ENCODE measurements around the gene PDE4D.

Gene PDE4D

DNA sequence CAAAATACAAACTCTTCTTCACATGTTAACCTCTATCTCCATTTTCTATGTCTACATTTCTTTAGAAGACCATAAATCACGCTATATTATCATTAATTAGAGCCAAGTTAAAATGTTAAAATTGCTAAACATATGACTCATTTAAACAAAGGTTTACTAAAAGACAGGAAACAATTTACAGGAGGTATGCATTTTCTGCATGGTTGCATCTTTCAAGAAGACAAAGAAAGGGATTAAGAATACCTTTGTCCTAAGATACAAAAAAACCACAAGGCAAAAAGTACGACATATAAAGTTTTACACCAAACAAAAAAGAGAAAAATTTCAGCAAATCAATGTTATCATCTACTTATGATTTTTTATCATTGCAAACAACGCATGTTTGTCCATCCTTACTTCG is 324.4 kb downstream of the PDE4D start:
- no peak for TF ChIP-seq TCF4 (CRISPR knock-in tag; IDR thresholded peaks at IDR 0.05; ENCODE audit: borderline replicate concordance)
- no peak for ATAC-seq

DNA sequence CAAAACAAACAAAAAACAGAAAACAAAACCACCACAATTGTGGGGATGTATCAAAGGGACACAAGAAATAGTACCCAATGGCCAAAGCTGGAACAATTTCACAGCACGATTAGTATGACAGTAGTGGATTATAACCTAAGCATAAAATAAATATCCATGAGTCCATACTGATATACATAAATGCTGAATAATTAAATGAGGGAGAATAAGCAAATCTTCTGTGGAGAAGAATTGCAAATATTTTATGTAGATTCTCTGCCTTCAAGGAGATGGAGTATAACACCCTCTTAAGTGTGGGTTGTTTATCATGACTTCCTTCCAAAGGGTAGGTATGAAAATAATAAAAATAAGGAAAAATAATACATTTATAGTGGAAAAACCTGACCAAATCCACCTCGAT is 325.4 kb downstream of the PDE4D start:
- no peak for ATAC-seq
- TF ChIP-seq, protein P1, sequence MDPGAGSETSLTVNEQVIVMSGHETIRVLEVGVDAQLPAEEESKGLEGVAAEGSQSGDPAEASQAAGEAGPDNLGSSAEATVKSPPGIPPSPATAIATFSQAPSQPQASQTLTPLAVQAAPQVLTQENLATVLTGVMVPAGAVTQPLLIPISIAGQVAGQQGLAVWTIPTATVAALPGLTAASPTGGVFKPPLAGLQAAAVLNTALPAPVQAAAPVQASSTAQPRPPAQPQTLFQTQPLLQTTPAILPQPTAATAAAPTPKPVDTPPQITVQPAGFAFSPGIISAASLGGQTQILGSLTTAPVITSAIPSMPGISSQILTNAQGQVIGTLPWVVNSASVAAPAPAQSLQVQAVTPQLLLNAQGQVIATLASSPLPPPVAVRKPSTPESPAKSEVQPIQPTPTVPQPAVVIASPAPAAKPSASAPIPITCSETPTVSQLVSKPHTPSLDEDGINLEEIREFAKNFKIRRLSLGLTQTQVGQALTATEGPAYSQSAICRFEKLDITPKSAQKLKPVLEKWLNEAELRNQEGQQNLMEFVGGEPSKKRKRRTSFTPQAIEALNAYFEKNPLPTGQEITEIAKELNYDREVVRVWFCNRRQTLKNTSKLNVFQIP (CRISPR knock-in tag; IDR thresholded peaks at IDR 0.05; ENCODE audit: borderline replicate concordance, low read depth), result no peak
- TF ChIP-seq ZFP3 (CRISPR knock-in tag; IDR thresholded peaks at IDR 0.05), result no peak
- no peak for TF ChIP-seq BACH2 (CRISPR knock-in tag; IDR thresholded peaks at IDR 0.05; ENCODE audit: borderline replicate concordance)
- TF ChIP-seq TOX (CRISPR knock-in tag; IDR thresholded peaks at IDR 0.05; ENCODE audit: borderline replicate concordance), result no peak
- no peak for TF ChIP-seq GLIS3 (CRISPR knock-in tag; IDR thresholded peaks at IDR 0.05)
- TF ChIP-seq OSR1 (CRISPR knock-in tag; IDR thresholded peaks at IDR 0.05), result no peak
- TF ChIP-seq ESRRG (CRISPR knock-in tag; IDR thresholded peaks at IDR 0.05), result no peak
- no peak for TF ChIP-seq SNAI2 (CRISPR knock-in tag; IDR thresholded peaks at IDR 0.05)
- no peak for TF ChIP-seq ZFP30 (CRISPR knock-in tag; IDR thresholded peaks at IDR 0.05)
- no peak for TF ChIP-seq TCF4 (CRISPR knock-in tag; IDR thresholded peaks at IDR 0.05; ENCODE audit: borderline replicate concordance)
- no peak for TF ChIP-seq ISL1 (CRISPR knock-in tag; IDR thresholded peaks at IDR 0.05)
- no peak for TF ChIP-seq ZNF8 (CRISPR knock-in tag; IDR thresholded peaks at IDR 0.05)
- no peak for TF ChIP-seq ZC3H10 (CRISPR knock-in tag; IDR thresholded peaks at IDR 0.05)

DNA sequence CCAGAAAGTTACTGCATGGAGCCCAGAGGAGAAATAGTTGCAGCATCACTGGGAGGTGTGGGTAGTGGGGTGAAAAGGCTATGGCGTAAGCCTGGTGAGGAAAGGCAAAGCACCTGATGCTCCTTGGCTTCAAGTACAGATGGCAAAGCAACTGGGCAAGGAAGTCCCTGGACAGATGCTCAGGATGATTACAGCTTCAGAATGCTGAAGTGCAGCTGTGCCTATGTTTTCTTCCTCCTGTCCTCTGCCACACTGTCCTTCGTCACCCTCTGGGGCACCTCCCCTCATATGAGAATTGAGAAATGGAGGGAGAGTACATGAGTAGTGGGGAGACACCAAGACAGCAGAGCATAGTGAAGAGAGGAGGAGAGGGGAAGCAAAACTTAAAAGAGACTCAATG is 328.0 kb downstream of the PDE4D start:
- no peak for ATAC-seq
- TF ChIP-seq ZNF565 (CRISPR knock-in tag; conservative IDR thresholded peaks at IDR 0.05; ENCODE audit: low read depth) (no peak), ESRRG (CRISPR knock-in tag; IDR thresholded peaks at IDR 0.05) (no peak), TOX (CRISPR knock-in tag; IDR thresholded peaks at IDR 0.05; ENCODE audit: borderline replicate concordance) (no peak)

DNA sequence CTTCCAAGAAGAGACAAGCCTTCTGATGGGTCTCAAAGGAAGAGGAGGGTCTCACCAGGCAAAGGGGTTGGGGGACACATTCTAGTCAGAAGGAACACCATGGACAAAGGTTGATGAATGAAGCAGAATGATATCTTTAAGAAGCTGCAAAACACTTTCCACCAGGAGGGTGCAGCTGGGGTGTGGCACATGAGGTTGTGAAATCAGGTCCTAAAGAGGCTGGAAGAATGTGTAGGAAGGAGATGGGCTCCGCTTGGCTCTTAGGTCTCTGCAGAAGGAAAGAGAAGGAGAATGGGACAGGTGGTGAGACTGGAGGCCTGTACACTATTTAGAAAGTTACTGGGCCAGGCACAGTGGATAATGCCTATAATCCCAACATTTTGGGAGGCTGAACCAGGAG is 328.6 kb downstream of the PDE4D start:
- TF ChIP-seq ISL1 (CRISPR knock-in tag; IDR thresholded peaks at IDR 0.05) (no peak), OSR1 (CRISPR knock-in tag; IDR thresholded peaks at IDR 0.05) (no peak), ZNF70 (CRISPR knock-in tag; IDR thresholded peaks at IDR 0.05) (no peak), ESRRG (CRISPR knock-in tag; IDR thresholded peaks at IDR 0.05) (no peak)
- TF ChIP-seq, protein P2, sequence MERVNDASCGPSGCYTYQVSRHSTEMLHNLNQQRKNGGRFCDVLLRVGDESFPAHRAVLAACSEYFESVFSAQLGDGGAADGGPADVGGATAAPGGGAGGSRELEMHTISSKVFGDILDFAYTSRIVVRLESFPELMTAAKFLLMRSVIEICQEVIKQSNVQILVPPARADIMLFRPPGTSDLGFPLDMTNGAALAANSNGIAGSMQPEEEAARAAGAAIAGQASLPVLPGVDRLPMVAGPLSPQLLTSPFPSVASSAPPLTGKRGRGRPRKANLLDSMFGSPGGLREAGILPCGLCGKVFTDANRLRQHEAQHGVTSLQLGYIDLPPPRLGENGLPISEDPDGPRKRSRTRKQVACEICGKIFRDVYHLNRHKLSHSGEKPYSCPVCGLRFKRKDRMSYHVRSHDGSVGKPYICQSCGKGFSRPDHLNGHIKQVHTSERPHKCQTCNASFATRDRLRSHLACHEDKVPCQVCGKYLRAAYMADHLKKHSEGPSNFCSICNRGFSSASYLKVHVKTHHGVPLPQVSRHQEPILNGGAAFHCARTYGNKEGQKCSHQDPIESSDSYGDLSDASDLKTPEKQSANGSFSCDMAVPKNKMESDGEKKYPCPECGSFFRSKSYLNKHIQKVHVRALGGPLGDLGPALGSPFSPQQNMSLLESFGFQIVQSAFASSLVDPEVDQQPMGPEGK (CRISPR knock-in tag; IDR thresholded peaks at IDR 0.05; ENCODE audit: borderline replicate concordance), result no peak
- TF ChIP-seq, protein P3, sequence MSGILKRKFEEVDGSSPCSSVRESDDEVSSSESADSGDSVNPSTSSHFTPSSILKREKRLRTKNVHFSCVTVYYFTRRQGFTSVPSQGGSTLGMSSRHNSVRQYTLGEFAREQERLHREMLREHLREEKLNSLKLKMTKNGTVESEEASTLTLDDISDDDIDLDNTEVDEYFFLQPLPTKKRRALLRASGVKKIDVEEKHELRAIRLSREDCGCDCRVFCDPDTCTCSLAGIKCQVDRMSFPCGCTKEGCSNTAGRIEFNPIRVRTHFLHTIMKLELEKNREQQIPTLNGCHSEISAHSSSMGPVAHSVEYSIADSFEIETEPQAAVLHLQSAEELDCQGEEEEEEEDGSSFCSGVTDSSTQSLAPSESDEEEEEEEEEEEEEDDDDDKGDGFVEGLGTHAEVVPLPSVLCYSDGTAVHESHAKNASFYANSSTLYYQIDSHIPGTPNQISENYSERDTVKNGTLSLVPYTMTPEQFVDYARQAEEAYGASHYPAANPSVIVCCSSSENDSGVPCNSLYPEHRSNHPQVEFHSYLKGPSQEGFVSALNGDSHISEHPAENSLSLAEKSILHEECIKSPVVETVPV (CRISPR knock-in tag; IDR thresholded peaks at IDR 0.05), result no peak
- TF ChIP-seq, protein P1 (CRISPR knock-in tag; IDR thresholded peaks at IDR 0.05; ENCODE audit: borderline replicate concordance, low read depth), result no peak
- no peak for ATAC-seq

DNA sequence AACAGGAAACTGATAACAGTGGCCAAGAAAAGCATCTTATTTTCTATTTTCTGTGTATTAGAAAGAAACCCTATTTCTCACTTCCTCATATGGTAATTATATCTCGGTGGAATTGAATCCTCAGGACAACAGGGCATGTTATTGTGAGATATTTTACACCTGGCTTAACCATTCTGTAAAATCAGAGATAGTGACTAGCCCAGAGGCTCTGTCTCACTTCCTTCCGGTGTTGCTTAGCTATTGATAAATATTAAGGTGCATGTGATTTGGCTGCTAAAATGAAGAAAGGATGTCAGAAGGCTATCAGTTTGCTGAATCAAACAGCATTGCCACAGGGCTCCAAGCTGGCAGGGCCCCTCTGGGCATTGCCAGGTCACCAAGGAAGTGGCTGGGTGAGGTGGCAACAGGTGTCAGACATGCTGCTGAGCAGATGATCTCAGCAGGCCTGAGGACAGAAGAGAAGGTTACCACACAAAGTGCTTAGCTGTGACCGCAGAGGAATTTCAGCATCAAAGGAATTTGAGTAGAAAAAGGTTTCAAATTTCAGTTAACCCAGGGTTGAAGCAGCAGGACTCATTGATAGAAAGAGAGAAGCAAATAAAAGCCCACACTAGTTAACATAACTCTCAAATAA is 330.7 kb downstream of the PDE4D start:
- no peak for TF ChIP-seq TCF4 (CRISPR knock-in tag; IDR thresholded peaks at IDR 0.05; ENCODE audit: borderline replicate concordance)
- TF ChIP-seq ZNF70 (CRISPR knock-in tag; IDR thresholded peaks at IDR 0.05), result no peak
- no peak for TF ChIP-seq TOX (CRISPR knock-in tag; IDR thresholded peaks at IDR 0.05; ENCODE audit: borderline replicate concordance)
- no peak for TF ChIP-seq GLIS3 (CRISPR knock-in tag; IDR thresholded peaks at IDR 0.05)
- TF ChIP-seq, protein P3 (CRISPR knock-in tag; IDR thresholded peaks at IDR 0.05), result no peak
- ATAC-seq, result peak; percentile 79

Measured in SK-N-SH treated with all-trans-retinoic acid at 6 μM for 48 hours (cell line).